H9 (cell line): Measurements from ENCODE around the gene ACOXL. TPM values are rescaled to one million over a fixed set of nuclear protein-coding genes. Genes with fewer than 3 reads are reported as not detected.

Experiments used
- DNase-seq: peaks from one replicate; pipeline ENCODE4 v3.0.0-alpha.2; 2017
- H2AFZ ChIP-seq: one replicate; pipeline ENCODE4 v1.6.1; 2013; ENCODE audit warnings: mild to moderate bottlenecking, low read length, control low read depth, moderate library complexity
- H2AK5ac ChIP-seq: 2 replicates; pipeline ENCODE4 v1.6.1; 2013; ENCODE audit warnings: low read length, control low read depth, mixed read lengths; ENCODE audit not compliant: insufficient read length
- H2BK120ac ChIP-seq: one replicate; pipeline ENCODE4 v1.6.1; 2013; ENCODE audit warnings: low read depth, mild to moderate bottlenecking, low read length, control low read depth, inconsistent platforms; ENCODE audit not compliant: poor library complexity, severe bottlenecking
- H2BK12ac ChIP-seq: 2 replicates; pipeline ENCODE4 v1.6.1; 2013; ENCODE audit warnings: low read length, control low read depth, mixed read lengths, low read depth; ENCODE audit not compliant: insufficient read length
- H2BK15ac ChIP-seq: 2 replicates; pipeline ENCODE4 v1.6.1; 2013; ENCODE audit warnings: low read depth, low read length, control low read depth
- H2BK20ac ChIP-seq: one replicate; pipeline ENCODE4 v1.6.1; 2013; ENCODE audit warnings: low read depth, mild to moderate bottlenecking, low read length, control low read depth, inconsistent platforms; ENCODE audit not compliant: poor library complexity, severe bottlenecking
- H2BK5ac ChIP-seq: 2 replicates; pipeline ENCODE4 v1.6.1; 2013; ENCODE audit warnings: low read length, control low read depth, mixed read lengths; ENCODE audit not compliant: insufficient read length
- H3K14ac ChIP-seq: 2 replicates; pipeline ENCODE4 v1.6.1; 2013; ENCODE audit warnings: low read length, control low read depth; ENCODE audit not compliant: insufficient read depth
- H3K18ac ChIP-seq: 2 replicates; pipeline ENCODE4 v1.6.1; 2013; ENCODE audit warnings: low read depth, mild to moderate bottlenecking, mixed read lengths, low read length, control low read depth; ENCODE audit not compliant: insufficient read length
- H3K23ac ChIP-seq: 2 replicates; pipeline ENCODE4 v1.6.1; 2013; ENCODE audit warnings: low read length, control low read depth, mixed read lengths, low read depth; ENCODE audit not compliant: insufficient read length
- H3K23me2 ChIP-seq: 2 replicates; pipeline ENCODE4 v1.6.1; 2013; ENCODE audit warnings: low read depth, mild to moderate bottlenecking, mixed read lengths, low read length, control low read depth; ENCODE audit not compliant: insufficient read length, poor library complexity, severe bottlenecking
- H3K27ac ChIP-seq: 2 replicates; pipeline ENCODE4 v1.5.1; 2013; ENCODE audit warnings: low read length, control low read depth, mixed read lengths, low read depth; ENCODE audit not compliant: insufficient read length
- H3K27me3 ChIP-seq: 2 replicates; pipeline ENCODE4 v1.6.1; 2013; ENCODE audit warnings: low read length, control low read depth, inconsistent platforms; ENCODE audit not compliant: insufficient read depth
- H3K4ac ChIP-seq: 2 replicates; pipeline ENCODE4 v1.6.1; 2013; ENCODE audit warnings: low read depth, mild to moderate bottlenecking, control low read depth, inconsistent platforms, low read length, moderate library complexity
- H3K4me1 ChIP-seq: 2 replicates; pipeline ENCODE4 v1.6.1; 2013; ENCODE audit warnings: low read length, control low read depth, inconsistent platforms; ENCODE audit not compliant: insufficient read depth
- H3K4me2 ChIP-seq: 2 replicates; pipeline ENCODE4 v1.6.1; 2013; ENCODE audit warnings: low read length, control low read depth, mixed read lengths; ENCODE audit not compliant: insufficient read length, insufficient read depth
- H3K56ac ChIP-seq: 2 replicates; pipeline ENCODE4 v1.6.1; 2013; ENCODE audit warnings: low read depth, mild to moderate bottlenecking, mixed read lengths, low read length, control low read depth; ENCODE audit not compliant: insufficient read length
- H3K79me1 ChIP-seq: 2 replicates; pipeline ENCODE4 v1.6.1; 2013; ENCODE audit warnings: low read depth, mild to moderate bottlenecking, moderate library complexity, low read length, control low read depth, inconsistent platforms; ENCODE audit not compliant: insufficient read depth, poor library complexity, severe bottlenecking
- H3K79me2 ChIP-seq: 2 replicates; pipeline ENCODE4 v1.6.1; 2013; ENCODE audit warnings: low read length, control low read depth, inconsistent platforms; ENCODE audit not compliant: insufficient read depth
- H3K9ac ChIP-seq: 2 replicates; pipeline ENCODE4 v1.6.1; 2013; ENCODE audit warnings: low read length, control low read depth, mixed read lengths; ENCODE audit not compliant: insufficient read length; ENCODE audit errors: extremely low read depth
- H3K9me3 ChIP-seq: one replicate; pipeline ENCODE4 v1.6.1; 2013; ENCODE audit warnings: low read depth, low read length, inconsistent platforms; ENCODE audit not compliant: control insufficient read depth
- H3T11ph ChIP-seq: one replicate; pipeline ENCODE4 v1.6.1; 2013; ENCODE audit warnings: mild to moderate bottlenecking, low read length, control low read depth, inconsistent platforms
- H4K20me1 ChIP-seq: one replicate; pipeline ENCODE4 v1.6.1; 2013; ENCODE audit not compliant: control insufficient read depth, insufficient read length, insufficient read depth
- H4K5ac ChIP-seq: 2 replicates; pipeline ENCODE4 v1.6.1; 2013; ENCODE audit warnings: low read depth, mild to moderate bottlenecking, mixed read lengths, low read length, control low read depth; ENCODE audit not compliant: insufficient read length
- H4K8ac ChIP-seq: replicated peaks from 2 replicates; pipeline ENCODE4 v1.6.1; 2013; ENCODE audit warnings: low read length, control low read depth, mixed read lengths, low read depth; ENCODE audit not compliant: insufficient read length
- H4K91ac ChIP-seq: 2 replicates; pipeline ENCODE4 v1.6.1; 2013; ENCODE audit warnings: low read depth, mild to moderate bottlenecking, moderate library complexity, mixed read lengths, low read length, control low read depth; ENCODE audit not compliant: insufficient read length
- H3K27ac Mint-ChIP-seq, 3 experiments: 2 replicates in 2 of 3; 3 replicates in 1 of 3; pipeline ENCODE4 v1.8.0; 2020 to 2021; ENCODE audit warnings: mixed read lengths in 3 of 3, mild to moderate bottlenecking in 1 of 3, moderate library complexity in 1 of 3
- H3K27me3 Mint-ChIP-seq: 2 replicates; pipeline ENCODE4 v1.8.0; 2021; ENCODE audit warnings: low read depth, mild to moderate bottlenecking, moderate library complexity, mixed read lengths
- H3K36me3 Mint-ChIP-seq, 3 experiments: 2 replicates in 2 of 3; 3 replicates in 1 of 3; pipeline ENCODE4 v1.8.0; 2020 to 2021; ENCODE audit warnings: low read depth in 3 of 3, mixed read lengths in 3 of 3; ENCODE audit not compliant: insufficient read depth in 1 of 3
- H3K4me1 Mint-ChIP-seq, 2 experiments: 2 replicates each; pipeline ENCODE4 v1.8.0; 2020; ENCODE audit warnings: mixed read lengths in 2 of 2
- H3K4me3 Mint-ChIP-seq, 2 experiments: 2 replicates in 1 of 2; 3 replicates in 1 of 2; pipeline ENCODE4 v1.8.0; 2020 to 2021; ENCODE audit warnings: mild to moderate bottlenecking in 2 of 2, mixed read lengths in 2 of 2, moderate library complexity in 1 of 2
- H3K9me3 Mint-ChIP-seq, 2 experiments: 2 replicates in 1 of 2; 3 replicates in 1 of 2; pipeline ENCODE4 v1.8.0; 2020; ENCODE audit warnings: mild to moderate bottlenecking in 2 of 2, mixed read lengths in 2 of 2, moderate library complexity in 1 of 2
- CTCF ChIP-seq: fragments of 200-600 bp; sonication (generic); conservative IDR thresholded peaks from 3 replicates; pipeline ENCODE4 v1.8.0; 2021; ENCODE audit warnings: antibody characterized with exemption, mild to moderate bottlenecking
- WGBS: extraction: QIAGEN DNeasy Blood & Tissue Kit; methylation state at CpG from one replicate; pipeline ENCODE4 v1.1.7; 2013; ENCODE audit warnings: missing lambda C conversion rate, low lambda C conversion rate, mixed read lengths; ENCODE audit not compliant: insufficient read length; ENCODE audit errors: extremely low coverage; 5-methylcytosine and 5-hydroxymethylcytosine counted together
- total RNA-seq: library from RNA; stranded (reverse); gene quantifications from 2 replicates; pipeline ENCODE4 v1.2.1, GENCODE V29; 2021

ACOXL gene
- total RNA-seq, 1 experiment from 2014 or later = 37.6 TPM

GRCh38 chr2:110995911-110996310 lies 263.5 kb downstream of the ACOXL start:
- H2BK15ac ChIP-seq = no peak overlapping the region
- H3K79me1 ChIP-seq = no peaks in the 10 kb centered on the region
- H2AK5ac ChIP-seq = no peak overlapping the region
- no peak overlapping the region for H2BK12ac ChIP-seq
- Mint-ChIP-seq H3K27ac (no peak overlapping the region), H3K27me3 (no peaks in the 10 kb centered on the region), H3K4me3 (no peak overlapping the region), H3K36me3 (peaks cover 12 to 37% (median 28%) of the 10 kb centered on the region in 3 experiments), H3K9me3 (no peaks in the 10 kb centered on the region; a peak in 2 of 5 replicates), H3K4me1 (peaks cover 11 to 24% of the 10 kb centered on the region in 2 experiments)
- no peak overlapping the region for H3K4ac ChIP-seq
- H2BK120ac ChIP-seq = no peak overlapping the region
- no peak for TF ChIP-seq CTCF
- H3K9me3 ChIP-seq = no peaks in the 10 kb centered on the region
- H3T11ph ChIP-seq = no peak overlapping the region
- no peak overlapping the region for H3K4me2 ChIP-seq
- no peaks in the 10 kb centered on the region for H4K20me1 ChIP-seq
- no peak for DNase-seq
- no peak overlapping the region for H2AFZ ChIP-seq
- H3K4me1 ChIP-seq = no peaks in the 10 kb centered on the region; the same call in 1 of the 2 replicates
- no peak overlapping the region for H4K5ac ChIP-seq
- H3K9ac ChIP-seq = no peak overlapping the region
- no peak overlapping the region for H3K27ac ChIP-seq
- no CpG with 5 or more reads among the region's 6 CpGs for WGBS
- no peak overlapping the region for H2BK20ac ChIP-seq
- H3K23ac ChIP-seq = no peak overlapping the region
- no peak overlapping the region for H2BK5ac ChIP-seq
- H3K79me2 ChIP-seq = no peaks in the 10 kb centered on the region
- H3K14ac ChIP-seq = no peak overlapping the region
- H3K18ac ChIP-seq = no peak overlapping the region
- no peak overlapping the region for H3K56ac ChIP-seq
- H4K8ac ChIP-seq = no peak overlapping the region
- H4K91ac ChIP-seq = no peak overlapping the region
- no peaks in the 10 kb centered on the region for H3K23me2 ChIP-seq
- no peaks in the 10 kb centered on the region for H3K27me3 ChIP-seq
